ENCODE measurements around the gene KCNS1.

Gene KCNS1

DNA sequence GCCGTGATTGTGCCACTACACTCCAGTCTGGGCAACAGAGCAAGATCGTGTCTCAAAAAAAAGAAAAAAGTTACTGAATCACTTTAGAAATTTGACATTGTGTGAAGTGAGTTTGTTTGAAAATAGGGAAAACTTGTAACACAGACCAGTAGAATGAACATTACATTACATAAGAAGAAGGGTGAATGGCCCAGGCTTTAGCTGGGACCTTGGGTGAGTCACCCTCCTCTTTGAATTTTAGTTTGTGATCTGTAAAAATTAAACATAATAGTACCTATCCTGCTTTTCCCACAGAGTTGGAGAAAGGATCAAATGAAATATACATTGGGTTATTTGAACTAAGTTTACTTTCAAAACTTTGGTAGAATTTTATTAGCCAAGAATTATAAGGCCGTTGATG, 56.3 kb downstream of the KCNS1 start:
- H3K4me3 ChIP-seq (replicated peaks in 1 of 2; ENCODE audit: low read depth in 2 of 2, low read length in 2 of 2) = no peak overlapping the region
- TF ChIP-seq, protein P1, sequence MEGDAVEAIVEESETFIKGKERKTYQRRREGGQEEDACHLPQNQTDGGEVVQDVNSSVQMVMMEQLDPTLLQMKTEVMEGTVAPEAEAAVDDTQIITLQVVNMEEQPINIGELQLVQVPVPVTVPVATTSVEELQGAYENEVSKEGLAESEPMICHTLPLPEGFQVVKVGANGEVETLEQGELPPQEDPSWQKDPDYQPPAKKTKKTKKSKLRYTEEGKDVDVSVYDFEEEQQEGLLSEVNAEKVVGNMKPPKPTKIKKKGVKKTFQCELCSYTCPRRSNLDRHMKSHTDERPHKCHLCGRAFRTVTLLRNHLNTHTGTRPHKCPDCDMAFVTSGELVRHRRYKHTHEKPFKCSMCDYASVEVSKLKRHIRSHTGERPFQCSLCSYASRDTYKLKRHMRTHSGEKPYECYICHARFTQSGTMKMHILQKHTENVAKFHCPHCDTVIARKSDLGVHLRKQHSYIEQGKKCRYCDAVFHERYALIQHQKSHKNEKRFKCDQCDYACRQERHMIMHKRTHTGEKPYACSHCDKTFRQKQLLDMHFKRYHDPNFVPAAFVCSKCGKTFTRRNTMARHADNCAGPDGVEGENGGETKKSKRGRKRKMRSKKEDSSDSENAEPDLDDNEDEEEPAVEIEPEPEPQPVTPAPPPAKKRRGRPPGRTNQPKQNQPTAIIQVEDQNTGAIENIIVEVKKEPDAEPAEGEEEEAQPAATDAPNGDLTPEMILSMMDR (IDR thresholded peaks at IDR 0.05; ENCODE audit: low read depth, low read length) = no peak
- no peak for DNase-seq (ENCODE audit: low read depth in 2 of 2)

- no peak overlapping the region for H3K4me3 ChIP-seq (replicated peaks in 1 of 2; ENCODE audit: low read depth in 2 of 2, low read length in 2 of 2)
- TF ChIP-seq, protein P1 (IDR thresholded peaks at IDR 0.05; ENCODE audit: low read depth, low read length) = peak; percentile 90
- peak; percentile 90 to 92 for DNase-seq (ENCODE audit: low read depth in 2 of 2)
These were observed 56.8 kb downstream of the KCNS1 start for GRCh38 chr20:45044084-45044573.

DNA sequence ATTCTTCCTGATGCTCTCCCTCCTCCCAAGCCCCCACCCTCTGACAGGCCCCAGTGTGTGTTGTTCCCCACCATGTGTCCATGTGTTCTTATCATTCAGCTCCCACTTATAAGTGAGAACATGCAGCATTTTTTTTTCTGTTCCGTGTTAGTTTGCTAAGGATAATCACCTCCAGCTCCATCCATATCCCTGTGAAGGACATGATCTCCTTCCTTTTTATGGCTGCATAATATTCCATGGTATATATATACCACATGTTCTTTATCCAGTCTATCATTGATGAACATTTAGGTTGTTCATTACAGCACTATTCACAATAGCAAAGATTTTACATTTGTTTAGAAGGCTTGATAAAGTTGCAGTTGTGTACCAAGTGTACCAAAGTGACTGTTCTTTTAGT, 57.9 kb downstream of the KCNS1 start:
- no peak for DNase-seq (ENCODE audit: low read depth in 2 of 2)
- H3K4me3 ChIP-seq (replicated peaks in 1 of 2; ENCODE audit: low read depth in 2 of 2, low read length in 2 of 2) = no peak overlapping the region
- TF ChIP-seq, protein P1 (IDR thresholded peaks at IDR 0.05; ENCODE audit: low read depth, low read length) = no peak

Data from cardiac fibroblast (primary cell).